CD1c-positive myeloid dendritic cell (primary cell): ENCODE measurements around the gene GPRC5D.

ENCODE experiments used
- DNase-seq: peaks from one replicate; pipeline ENCODE4 v3.0.0-alpha.2; 2016; ENCODE audit errors: extremely low spot score

Gene GPRC5D

DNA sequence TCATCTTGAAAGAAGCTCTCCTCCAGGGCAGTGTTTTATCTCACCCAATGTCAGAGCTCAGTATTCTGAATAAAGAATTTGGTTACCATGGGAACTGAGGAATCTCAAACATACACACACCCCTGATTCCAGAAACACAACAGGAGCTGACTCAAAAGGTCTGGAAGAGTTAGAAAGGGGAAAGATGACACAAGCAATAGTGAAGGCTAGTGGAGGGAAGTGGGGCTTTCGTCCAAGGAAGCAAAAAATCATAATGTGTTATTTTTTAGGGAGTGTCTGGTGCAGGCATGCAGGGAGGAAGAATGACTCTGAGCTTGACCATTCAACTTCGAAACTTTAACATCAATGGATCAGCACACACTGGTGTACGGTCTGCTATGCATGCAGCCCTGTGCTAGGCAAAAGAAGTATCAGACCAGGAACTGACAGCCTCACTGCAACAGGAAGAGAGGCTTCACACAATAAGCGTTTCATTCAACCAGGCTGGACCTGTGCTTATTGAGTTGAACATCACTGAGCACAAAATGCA is 27.8 kb upstream of the GPRC5D start:
- DNase-seq: no peak

DNA sequence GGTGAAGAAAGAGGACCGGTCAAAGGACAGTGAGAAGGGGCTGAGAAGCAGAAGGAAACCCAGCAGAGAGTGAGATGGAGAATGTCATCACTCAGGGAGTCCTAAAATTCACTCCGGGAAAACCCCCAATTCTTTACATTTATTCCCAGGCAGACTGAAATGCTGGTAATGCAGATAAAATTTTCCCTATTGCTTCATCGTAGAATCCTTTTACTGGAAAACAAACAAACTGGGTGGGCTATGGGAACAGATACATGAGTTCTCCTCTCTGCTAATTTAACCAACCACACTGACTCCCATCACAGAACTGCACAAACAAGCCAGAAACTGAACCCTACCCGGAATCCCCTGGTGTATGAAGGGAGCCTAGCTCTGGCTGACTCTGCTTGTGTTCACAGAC is 27.2 kb upstream of the GPRC5D start:
- no peak for DNase-seq

DNA sequence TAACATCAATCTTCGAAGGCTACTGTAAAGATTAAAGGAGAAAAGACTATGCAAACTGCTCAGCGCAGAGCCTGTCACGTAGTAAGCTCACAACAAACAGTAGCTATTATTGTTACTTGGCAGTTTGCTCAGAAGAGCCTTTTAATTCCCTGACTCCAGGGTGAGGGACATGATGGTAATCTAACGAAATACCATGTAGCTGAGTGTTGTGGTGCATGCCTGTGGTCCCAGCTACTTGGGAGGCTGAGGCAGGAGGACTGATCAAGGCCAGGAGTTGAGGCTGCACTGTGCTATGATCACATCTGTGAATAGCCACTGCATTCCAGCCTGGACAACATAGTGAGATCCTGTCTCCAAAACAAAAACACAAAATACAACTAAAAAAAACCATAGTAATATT is 25.3 kb upstream of the GPRC5D start:
- no peak for DNase-seq

DNA sequence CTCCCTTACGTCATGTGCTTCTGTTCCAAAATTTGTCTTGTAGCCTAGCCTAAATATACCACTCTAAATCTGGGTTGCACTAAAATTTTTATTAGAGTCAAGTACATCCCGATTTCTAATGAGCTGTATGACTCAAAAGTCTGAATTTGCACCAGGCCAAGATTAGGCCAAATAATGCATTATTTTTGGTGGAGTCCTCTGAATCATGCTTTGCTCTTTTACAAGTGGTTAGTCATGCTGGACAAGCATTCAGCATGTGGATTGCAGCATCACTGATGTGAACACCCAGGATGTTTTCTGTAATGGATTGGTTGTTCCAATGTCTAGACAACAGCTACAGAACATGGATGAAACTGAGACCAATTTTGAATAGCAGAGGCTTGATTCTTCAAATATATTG is 24.4 kb upstream of the GPRC5D start:
- no peak for DNase-seq

DNA sequence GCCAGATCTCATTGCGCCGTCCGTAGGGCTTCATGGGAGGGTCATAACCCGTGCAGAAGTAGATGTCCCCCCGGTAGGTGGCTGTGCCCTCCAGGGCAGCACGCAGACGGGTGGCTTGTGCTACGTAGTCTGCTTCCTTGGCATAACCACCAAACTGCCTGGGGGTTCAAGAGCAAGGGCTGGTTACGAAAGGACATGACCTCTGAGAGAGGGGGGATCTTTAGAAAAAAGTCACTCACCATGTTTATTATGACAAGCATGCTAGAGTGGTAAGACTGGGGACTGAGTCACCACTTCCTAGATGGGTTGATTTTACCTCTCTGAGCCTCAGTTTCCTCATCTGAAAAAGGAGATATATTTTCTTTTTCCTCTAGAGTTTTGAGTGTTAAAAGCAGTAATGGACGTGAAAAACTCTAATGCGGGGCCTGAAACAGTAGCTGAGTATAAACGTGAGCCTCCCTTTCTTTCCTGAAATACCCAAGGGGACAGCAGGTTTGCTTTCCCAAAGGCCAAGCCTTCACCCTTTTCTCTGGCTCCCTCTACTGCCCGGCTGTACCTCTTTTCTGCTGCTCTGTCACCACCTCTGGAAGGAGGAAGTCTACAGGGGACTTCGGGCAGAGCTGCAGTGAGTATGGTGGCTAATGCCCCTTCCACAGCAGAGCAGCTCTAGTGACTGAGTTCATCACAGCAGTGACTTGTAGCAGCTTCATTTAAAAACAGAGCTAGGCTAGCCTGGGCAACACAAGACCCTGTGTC is 23.5 kb upstream of the GPRC5D start:
- DNase-seq: peak; percentile 10

DNA sequence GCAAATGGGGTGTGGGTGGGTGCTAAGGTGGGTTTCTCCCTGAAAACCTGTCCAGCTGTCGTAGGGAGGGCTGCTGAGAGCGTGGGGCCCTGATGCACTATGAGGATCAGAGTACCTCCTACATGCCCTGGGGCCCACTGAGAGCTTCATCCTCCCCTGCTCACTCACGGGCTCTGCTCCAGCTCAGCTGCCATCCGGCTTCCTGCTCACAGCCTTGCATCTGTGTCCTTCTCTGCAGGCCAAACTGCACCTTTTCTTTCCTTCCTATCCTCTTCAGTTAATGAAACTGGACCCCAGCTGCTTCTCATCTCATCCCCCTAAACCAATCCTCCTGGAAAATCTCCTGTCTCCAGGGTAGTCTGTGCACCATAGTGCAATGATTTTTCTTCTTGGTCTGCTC is 22.2 kb upstream of the GPRC5D start:
- no peak for DNase-seq

DNA sequence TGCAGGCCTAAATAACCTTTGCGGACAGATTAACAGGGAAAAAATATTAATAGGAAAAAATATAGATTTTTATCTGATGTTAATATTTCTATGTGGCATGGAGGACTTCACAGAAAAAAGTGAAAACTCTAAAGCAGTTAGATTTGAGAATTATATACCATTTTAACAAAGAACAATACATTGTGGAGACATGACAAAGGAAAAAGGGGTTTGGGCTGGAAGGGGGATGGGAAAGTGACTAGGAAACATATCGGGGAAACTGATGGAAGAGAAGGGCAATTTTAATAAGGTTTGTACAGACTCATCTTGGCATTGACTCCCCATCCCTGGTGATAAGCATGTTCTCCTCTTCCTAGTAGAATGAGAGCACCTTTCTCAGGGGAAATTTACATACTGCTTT is 21.0 kb upstream of the GPRC5D start:
- no peak for DNase-seq

DNA sequence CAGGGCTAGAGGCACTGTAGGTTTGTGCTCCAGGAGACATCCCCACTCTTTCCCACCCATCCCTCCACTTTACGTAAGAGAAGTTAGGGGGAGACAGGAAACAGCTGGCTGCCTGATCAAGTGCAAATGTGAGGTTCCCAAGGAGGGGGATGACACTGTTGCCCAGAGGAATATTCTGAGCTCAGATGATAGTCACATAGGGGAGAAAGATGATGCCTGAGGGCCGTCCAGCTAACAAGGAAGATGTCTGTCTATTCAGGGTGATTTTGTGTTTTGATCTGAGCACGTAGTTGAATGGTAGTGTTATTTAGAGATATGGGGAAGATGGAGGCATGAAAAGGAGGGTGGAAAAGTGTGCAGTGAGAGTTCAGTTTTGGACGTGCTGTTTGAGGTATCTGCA is 13.9 kb upstream of the GPRC5D start:
- DNase-seq: no peak

DNA sequence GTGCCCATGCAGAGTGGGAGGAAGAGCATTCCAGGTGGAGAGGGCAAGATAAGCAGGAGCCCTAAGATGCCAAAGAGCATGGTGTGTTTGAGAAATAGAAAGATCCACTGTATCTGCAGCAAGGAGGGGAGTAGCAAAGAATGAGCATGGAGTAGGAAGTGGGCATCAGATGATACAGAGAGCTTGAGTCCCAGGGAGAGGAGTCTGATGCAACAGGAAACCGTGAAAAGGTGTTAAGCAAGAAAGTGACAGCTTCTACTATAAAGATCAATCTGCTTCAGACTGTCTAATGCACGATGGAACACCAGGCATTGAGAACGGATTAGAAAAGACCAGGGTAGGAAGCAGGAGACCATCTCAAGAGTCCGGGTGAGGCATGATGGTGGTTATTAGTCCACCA is 12.3 kb upstream of the GPRC5D start:
- DNase-seq: no peak

DNA sequence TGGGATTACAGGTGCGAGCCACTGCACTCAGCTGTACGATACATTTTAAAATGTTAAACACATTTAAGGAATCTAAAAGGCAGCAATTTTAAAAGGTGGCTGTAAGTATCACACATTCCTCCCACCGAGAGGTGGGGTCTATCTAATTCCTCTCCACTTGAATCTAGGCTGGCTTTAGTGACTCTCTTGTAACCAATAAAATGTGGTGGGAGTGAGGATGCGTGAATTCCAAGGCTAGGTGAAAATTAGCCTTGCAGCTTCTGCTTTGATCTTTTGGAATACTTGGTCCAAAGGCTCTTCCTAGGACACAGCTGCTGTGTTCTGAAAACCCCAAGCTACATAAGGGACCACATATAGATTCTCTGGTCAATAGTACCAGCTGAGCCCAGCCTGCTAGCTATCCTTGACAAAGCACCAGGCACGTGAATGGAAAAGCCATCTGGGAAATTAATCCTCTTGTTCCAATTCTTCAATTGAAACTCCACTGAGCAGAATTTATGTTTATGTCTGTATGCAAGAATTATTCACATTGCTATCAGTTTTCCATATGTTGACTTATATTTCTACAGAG is 8.8 kb upstream of the GPRC5D start:
- DNase-seq: no peak

DNA sequence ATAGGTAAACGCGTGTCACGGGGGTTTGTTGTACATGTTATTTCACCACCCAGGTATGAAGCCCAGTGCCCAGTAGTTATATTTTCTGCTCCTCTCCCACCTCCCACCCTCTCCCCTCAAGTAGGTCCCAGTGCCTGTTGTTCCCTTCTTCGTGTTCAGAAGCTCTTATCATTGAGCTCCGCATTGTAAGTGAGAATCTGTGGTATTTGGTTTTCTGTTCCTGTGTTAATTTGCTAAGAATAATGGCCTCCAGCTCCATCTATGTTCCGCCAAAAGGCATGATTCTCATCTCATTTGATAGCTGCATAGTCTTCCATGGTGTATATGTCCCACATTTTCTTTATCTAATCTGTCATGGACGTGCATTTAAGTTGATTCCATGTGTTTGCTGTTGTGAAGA is 6.9 kb upstream of the GPRC5D start:
- no peak for DNase-seq

DNA sequence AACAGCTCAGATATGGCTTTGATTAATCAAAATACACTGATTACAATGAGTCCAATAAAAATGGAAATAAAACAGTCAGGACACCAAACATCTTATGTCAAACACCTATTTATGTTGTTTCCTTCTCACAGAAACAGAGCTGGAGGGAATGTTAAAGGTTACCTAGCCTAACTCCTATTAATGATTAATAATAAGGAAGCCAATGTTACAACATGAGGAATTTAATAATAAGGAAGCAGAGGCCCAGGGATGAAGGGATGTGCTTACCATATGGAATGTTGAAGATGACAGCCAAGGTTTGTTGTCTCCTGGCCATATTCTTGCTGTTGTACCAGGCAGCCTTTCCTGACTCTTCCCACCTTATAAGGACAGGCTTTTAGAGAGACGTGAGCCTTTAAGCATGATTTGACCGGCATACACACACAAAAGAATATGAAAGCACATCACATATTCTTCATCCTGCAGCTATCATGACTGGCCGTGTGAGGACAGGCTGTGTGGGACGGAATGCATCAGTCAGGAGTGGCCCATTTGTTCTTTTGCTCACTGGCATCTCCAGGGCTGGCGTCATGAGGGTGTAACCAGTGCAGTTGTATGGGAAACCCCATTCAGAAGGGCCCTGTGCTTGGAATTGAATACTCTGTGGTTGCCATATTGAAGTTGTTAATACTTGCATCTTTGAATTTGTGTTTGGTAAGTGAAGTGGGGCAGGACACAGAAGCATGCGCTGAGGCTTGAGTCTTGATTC is 3.1 kb upstream of the GPRC5D start:
- no peak for DNase-seq

DNA sequence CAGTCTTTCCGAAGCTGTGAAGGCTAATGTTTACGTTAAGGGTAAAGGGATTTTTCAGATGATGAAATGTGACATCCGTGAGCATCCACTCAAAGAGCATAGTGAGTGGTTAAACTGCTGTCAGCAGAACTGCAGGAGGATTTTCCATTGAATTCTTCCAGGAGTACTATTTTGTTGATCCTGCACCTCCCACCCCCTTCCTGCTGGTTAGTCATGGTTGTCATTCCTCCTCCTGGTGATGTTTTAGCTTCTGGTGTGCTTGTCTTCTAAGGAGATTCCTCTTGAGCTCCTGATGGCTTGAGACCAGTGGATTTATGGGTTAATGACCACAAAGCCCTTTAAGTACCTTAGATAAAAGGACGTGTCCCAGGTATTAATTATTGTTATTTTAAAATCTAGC is 2.4 kb upstream of the GPRC5D start:
- DNase-seq: no peak

DNA sequence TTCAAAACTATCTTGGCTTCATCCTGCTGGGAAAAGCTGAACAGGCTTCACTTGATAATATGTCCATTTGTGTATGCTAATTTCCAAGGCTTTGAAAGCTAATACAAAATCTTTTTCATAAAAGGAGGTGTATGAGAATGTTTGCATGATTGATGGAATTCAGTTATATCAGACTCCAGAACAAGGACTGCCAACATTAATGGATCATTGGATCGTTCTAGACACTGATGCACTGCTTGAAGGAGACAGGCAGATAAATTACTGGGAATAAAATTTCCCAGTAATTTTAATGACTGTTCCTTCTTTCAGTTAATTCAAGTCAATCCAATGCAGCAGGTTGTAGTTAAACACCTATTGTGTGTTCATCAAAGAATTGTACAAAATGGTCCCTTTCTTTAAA is 466 bp downstream of the GPRC5D start:
- no peak for DNase-seq

DNA sequence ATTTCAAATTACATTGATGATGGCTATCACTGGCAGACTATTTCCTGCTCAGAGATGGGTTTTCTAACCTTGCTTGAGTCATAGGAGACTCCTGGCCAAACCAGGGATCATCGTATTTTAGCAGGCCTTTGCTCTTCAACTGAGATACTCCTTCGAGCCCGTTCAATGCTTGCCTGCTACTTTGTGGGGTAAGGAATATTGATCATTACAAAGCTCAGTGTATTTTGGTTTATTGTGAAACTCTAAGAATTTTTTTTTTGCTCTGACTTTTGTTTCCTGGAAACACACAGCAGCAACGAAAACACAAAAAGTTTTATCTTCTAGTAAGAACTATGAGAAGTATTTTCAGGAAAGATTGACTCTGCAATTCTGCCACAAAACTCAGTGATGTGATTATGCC is 4.1 kb downstream of the GPRC5D start:
- no peak for DNase-seq

DNA sequence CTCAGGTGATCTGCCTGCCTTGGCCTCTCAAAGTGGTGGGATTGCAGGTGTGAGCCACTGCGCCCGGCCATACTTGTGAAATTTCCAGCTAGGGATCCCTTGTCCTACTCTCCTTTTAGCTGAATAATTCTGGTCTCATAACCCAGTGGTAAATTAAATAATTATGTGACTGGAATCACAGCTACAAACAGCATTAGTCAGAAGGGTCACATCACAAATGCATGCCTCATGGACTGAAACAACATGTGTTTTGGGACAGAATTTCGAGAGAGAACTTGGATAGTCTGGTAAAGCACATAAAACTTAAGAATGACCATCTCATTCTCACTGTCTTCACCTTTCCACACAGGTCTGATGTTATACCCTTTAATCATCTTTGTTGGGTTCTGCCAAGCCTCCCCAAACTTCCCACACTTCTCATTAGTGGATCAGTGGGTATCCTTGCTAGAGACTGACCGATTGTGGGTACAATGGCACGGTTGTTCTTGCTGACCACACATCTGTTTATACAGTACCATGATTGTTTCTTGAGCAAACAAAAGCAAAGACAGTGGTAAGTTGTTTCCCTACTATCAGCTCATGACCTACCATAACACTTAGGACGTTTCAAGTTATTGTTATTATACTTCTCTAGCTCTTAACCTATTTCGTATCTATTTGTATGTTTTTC is 5.1 kb downstream of the GPRC5D start:
- DNase-seq: no peak

DNA sequence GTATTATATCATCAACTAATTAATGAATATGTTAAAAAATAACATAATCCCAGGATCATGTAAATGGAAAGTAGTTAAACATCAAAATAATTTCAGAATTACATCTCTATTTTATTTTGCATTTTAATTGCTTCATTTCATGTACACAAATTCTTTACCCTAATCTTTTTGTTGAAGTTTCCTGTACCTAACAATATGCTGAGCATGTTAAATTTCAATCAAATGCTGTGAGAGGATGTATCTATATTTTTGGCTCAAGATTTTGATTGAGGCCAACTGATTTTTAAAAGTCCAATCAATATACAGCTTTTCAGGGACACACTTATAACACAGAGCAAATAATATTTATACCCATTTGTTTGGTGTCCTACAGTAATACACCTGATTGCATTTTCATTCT is 6.4 kb downstream of the GPRC5D start:
- DNase-seq: no peak

DNA sequence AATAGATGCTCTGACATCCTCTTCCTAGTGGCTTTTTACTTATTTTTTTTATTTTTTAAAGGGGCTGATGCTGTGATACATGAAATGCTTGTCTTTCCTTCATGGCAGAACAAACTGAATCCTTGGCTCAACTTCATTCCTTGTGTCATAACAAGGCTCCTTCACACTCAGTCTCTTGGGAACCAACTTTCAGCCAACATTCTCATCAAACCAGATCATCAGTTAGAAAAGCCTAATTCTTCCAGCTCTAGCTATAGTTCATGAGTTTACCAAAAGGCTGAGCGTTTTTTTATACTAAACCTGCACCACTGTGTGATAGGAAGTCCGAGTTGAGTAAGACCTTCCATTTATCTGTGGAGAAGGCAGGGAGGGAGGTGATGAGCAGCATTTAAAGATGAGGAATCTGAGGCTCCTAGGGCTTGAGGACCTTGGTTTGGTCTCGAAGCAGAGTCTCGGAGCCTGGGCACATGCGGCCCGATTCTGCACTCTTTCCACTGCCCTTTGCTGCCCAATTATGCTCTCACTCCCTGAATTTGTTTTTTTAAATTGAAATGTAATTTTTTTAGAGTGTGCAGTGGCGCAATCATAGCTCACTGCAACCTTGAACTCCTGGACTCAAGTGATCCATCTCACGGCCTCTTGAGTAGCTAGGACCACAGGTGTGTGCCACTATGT is 8.2 kb downstream of the GPRC5D start:
- DNase-seq: no peak

DNA sequence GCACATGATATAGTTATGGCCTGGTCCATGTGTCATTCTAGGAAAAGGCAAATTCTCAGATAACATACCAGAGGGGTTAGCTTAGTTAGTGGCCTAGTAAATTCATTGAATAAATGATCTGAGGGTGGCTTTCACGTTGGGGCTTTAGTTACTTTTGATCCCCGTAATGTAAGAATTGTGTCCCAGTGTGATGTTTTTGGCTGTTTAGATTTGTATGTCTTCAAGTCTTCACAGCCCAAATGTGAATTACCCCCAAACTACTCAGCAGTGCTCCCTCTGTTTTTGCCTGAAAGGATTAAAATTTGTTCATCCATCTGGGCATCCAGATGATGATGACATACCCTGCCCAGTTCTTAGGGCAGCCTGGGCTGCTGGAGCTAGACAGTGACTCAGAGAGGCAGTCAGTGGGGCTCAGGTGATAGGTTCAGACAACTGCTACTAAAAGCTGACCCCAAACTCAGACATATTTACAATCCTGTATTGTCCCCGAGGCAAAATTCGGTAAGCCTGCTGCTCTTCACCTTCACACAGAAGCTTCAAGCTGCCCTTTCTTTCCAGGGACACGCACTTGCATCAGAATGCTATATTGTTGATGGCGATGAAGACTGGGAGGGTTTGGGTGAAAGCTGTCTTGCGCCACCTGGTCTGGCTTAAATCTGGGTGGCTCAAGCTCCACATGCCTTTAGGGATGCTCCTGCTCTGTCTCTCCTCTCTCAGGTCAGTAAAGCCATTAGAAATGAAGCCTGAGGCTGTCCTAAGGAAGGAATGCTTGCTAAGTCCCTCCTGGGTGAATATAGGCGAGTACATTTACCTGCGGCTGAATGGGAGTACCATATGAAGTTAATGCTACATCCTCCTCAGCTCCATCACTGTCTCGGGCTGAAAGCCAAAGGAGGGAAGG is 10.3 kb downstream of the GPRC5D start:
- no peak for DNase-seq

DNA sequence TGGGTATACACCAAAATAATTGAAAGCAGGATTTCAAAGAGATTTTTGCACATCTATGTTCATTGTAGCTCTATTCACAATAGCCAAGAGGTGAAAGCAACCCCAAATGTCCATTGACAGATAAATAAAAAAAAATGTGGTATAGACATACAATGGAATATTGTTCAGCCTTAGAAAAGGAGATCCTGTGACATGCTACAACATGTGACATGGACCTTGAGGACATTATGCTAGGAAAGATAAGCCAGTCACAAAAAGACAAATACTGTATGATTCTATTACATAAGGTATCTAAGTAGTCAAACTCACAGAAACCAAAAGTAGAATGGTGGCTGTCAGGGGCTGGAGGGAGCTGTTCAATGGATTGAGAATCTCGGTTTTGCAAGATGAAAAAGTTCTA is 12.1 kb downstream of the GPRC5D start:
- DNase-seq: no peak

DNA sequence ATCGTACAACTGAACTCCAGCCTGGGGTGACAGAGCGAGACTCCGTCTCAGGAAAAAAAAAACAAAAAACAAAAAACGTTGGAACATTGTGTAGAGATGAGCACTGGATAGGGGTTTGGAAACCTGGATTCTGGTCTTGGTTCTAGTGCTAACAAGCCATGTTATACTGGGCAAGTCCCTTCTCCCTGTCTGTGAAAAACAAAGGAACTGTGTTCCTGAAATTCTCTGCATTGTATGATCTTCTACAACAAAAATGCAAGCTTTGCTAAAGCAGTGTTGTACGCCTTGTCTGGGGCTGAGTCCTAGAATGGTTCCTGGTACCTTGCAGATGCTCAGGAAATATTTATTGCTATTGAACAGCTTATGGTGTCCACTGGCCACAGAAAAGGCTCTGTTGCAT is 13.4 kb downstream of the GPRC5D start:
- no peak for DNase-seq
